ENCODE results near the gene WFS1.

WFS1 gene

GRCh38 chr4:6347511-6348045 is 77.9 kb downstream of the WFS1 start:
- no peak for FAIRE-seq
- no peak for DNase-seq (ENCODE audit: insufficient read length, low spot score)
- no peak for TF ChIP-seq TAF1 (IDR thresholded peaks at IDR 0.05; ENCODE audit: low read depth, low read length)

GRCh38 chr4:6348408-6348807 is 78.8 kb downstream of the WFS1 start:
- TF ChIP-seq PAX5 (IDR thresholded peaks at IDR 0.05; ENCODE audit: insufficient read depth, low read length, severe bottlenecking) = no peak
- no peak for TF ChIP-seq POLR2A (IDR thresholded peaks at IDR 0.05; ENCODE audit: low read depth, low read length)
- no peak for TF ChIP-seq TAF1 (IDR thresholded peaks at IDR 0.05; ENCODE audit: low read depth, low read length)
- no peak for TF ChIP-seq POU2F2 (IDR thresholded peaks at IDR 0.05; ENCODE audit: low read depth, low read length)
- TF ChIP-seq SPI1 (IDR thresholded peaks at IDR 0.05; ENCODE audit: low read depth, low read length) = no peak
- TF ChIP-seq POLR2AphosphoS5 (IDR thresholded peaks at IDR 0.05; ENCODE audit: low read depth, low read length) = no peak
- no peak for DNase-seq (ENCODE audit: insufficient read length, low spot score)
- no peak for FAIRE-seq

- no peak for DNase-seq (ENCODE audit: insufficient read length, low spot score)
- TF ChIP-seq SPI1 (IDR thresholded peaks at IDR 0.05; ENCODE audit: low read depth, low read length) = no peak
- no peak for TF ChIP-seq PAX5 (IDR thresholded peaks at IDR 0.05; ENCODE audit: insufficient read depth, low read length, severe bottlenecking)
- TF ChIP-seq POLR2A (IDR thresholded peaks at IDR 0.05; ENCODE audit: low read depth, low read length) = no peak
- no peak for TF ChIP-seq TAF1 (IDR thresholded peaks at IDR 0.05; ENCODE audit: low read depth, low read length)
- TF ChIP-seq POLR2AphosphoS5 (IDR thresholded peaks at IDR 0.05; ENCODE audit: low read depth, low read length) = no peak
- TF ChIP-seq POU2F2 (IDR thresholded peaks at IDR 0.05; ENCODE audit: low read depth, low read length) = no peak
- FAIRE-seq = no peak
Observed at GRCh38 chr4:6349896-6350603, 80.4 kb downstream of the WFS1 start.

- DNase-seq (ENCODE audit: insufficient read length, low spot score) = no peak
- TF ChIP-seq POLR2A (IDR thresholded peaks at IDR 0.05; ENCODE audit: low read depth, low read length) (no peak), POU2F2 (IDR thresholded peaks at IDR 0.05; ENCODE audit: low read depth, low read length) (no peak), TAF1 (IDR thresholded peaks at IDR 0.05; ENCODE audit: low read depth, low read length) (no peak), SPI1 (IDR thresholded peaks at IDR 0.05; ENCODE audit: low read depth, low read length) (no peak), POLR2AphosphoS5 (IDR thresholded peaks at IDR 0.05; ENCODE audit: low read depth, low read length) (no peak), PAX5 (IDR thresholded peaks at IDR 0.05; ENCODE audit: insufficient read depth, low read length, severe bottlenecking) (no peak)
- no peak for FAIRE-seq
Observed at GRCh38 chr4:6350646-6351045, 81.0 kb downstream of the WFS1 start.

GRCh38 chr4:6351246-6352000 is 81.8 kb downstream of the WFS1 start:
- FAIRE-seq (no peak), DNase-seq (ENCODE audit: insufficient read length, low spot score) (no peak)
- TF ChIP-seq PAX5 (IDR thresholded peaks at IDR 0.05; ENCODE audit: insufficient read depth, low read length, severe bottlenecking) (no peak), TAF1 (IDR thresholded peaks at IDR 0.05; ENCODE audit: low read depth, low read length) (no peak), SPI1 (IDR thresholded peaks at IDR 0.05; ENCODE audit: low read depth, low read length) (no peak), POLR2AphosphoS5 (IDR thresholded peaks at IDR 0.05; ENCODE audit: low read depth, low read length) (no peak), POLR2A (IDR thresholded peaks at IDR 0.05; ENCODE audit: low read depth, low read length) (no peak), POU2F2 (IDR thresholded peaks at IDR 0.05; ENCODE audit: low read depth, low read length) (no peak)

- DNase-seq (ENCODE audit: insufficient read length, low spot score) (no peak), FAIRE-seq (no peak)
- TF ChIP-seq PAX5 (IDR thresholded peaks at IDR 0.05; ENCODE audit: insufficient read depth, low read length, severe bottlenecking) (no peak), TAF1 (IDR thresholded peaks at IDR 0.05; ENCODE audit: low read depth, low read length) (no peak), POLR2AphosphoS5 (IDR thresholded peaks at IDR 0.05; ENCODE audit: low read depth, low read length) (no peak), SPI1 (IDR thresholded peaks at IDR 0.05; ENCODE audit: low read depth, low read length) (no peak), POU2F2 (IDR thresholded peaks at IDR 0.05; ENCODE audit: low read depth, low read length) (no peak), POLR2A (IDR thresholded peaks at IDR 0.05; ENCODE audit: low read depth, low read length) (no peak)
Observed at GRCh38 chr4:6352031-6352692, 82.5 kb downstream of the WFS1 start.
